Heart left ventricle (tissue), 13 donors: ENCODE data around the gene PTBP2.

ENCODE experiments used
- POLR2A ChIP-seq, 2 donors: fragments of 450-650 bp; IDR thresholded peaks; one replicate each; pipeline ENCODE4 v1.6.1; 2017; ENCODE audit warnings: antibody characterized with exemption in 2 of 2, mild to moderate bottlenecking in 2 of 2, moderate library complexity in 2 of 2
- TF ChIP-seq, protein P1 (sequence below), 12 donors: fragments of 200-600 bp; sonication (generic) in 4 of 12; IDR thresholded peaks; one replicate each; pipeline versions ENCODE4 v1.5.0 to v1.8.0; 2018 to 2022; ENCODE audit warnings: antibody characterized with exemption in 12 of 12, mild to moderate bottlenecking in 5 of 12
- donor health status: ischemic (EF 13 %, LVEDD 7.1; RV severe dilation, severe dysfunction).
- donor health status: DM: no; HTN: yes; CAD: no.
- donor health status: DM: no; HTN: no; CAD: no.
- donor health status: ischemic (EF 25% LVEDD 6.9; RV normal size, moderate dysfunction).
- donor health status: ischemic (EF 25% LVEDD 5.7; RV mildly dilated, moderate dysfunction).
- donor health status: ischemic (EF 35%, LVEDD 5.7; RV mildly dilated, moderate dysfunction).
- donor health status: nonischemic (EF 11% LVEDD 7.7; RV severe dilation, severe dysfunction).
- donor health status: DM: yes; HTN: yes; CAD: no.
- donor health status: PGD.
- donor health status: ischemic (EF 29% LVEDD 5.4; RV normal size, mild dysfunction).
- donor health status: nonischemic (EF 23%, LVEDD 6.1; RV moderate dilation, normal function).

GRCh38 chr1:96713649-96714048 lies 7.9 kb upstream of the PTBP2 start:
- TF ChIP-seq, protein P1, sequence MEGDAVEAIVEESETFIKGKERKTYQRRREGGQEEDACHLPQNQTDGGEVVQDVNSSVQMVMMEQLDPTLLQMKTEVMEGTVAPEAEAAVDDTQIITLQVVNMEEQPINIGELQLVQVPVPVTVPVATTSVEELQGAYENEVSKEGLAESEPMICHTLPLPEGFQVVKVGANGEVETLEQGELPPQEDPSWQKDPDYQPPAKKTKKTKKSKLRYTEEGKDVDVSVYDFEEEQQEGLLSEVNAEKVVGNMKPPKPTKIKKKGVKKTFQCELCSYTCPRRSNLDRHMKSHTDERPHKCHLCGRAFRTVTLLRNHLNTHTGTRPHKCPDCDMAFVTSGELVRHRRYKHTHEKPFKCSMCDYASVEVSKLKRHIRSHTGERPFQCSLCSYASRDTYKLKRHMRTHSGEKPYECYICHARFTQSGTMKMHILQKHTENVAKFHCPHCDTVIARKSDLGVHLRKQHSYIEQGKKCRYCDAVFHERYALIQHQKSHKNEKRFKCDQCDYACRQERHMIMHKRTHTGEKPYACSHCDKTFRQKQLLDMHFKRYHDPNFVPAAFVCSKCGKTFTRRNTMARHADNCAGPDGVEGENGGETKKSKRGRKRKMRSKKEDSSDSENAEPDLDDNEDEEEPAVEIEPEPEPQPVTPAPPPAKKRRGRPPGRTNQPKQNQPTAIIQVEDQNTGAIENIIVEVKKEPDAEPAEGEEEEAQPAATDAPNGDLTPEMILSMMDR (IDR thresholded peaks at IDR 0.05): no peak
- no peak for TF ChIP-seq POLR2A (IDR thresholded peaks at IDR 0.05)
